GM12891 (cell line): Measurements from ENCODE around the gene SINHCAF.

Experiments used
- POLR2AphosphoS5 ChIP-seq: IDR thresholded peaks from 2 replicates; pipeline ENCODE4 v1.6.1; 2011; ENCODE audit warnings: low read depth, low read length, control low read depth
- TAF1 ChIP-seq: IDR thresholded peaks from 2 replicates; pipeline ENCODE4 v1.6.1; 2011; ENCODE audit warnings: low read depth, low read length, control low read depth

DNA sequence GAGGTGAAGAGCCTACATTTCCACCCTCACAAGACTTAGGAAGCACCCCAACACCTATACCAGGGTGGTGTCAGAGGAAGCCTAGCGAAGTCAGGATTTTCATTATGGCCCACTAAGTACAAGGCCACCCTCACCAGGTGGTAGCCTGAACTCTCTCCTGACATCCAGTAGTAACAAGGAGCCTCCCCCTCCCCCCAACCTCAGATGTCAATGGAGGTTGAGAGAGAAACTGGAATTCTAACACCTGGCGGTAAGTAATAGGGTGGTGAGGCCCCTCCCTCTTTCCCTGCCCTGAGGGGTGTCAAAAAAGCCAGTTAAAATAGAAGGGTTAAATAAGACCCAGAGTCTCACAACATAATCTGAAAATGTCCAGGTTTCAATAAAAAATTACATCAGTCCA, 37.6 kb downstream of the SINHCAF start:
- TF ChIP-seq POLR2AphosphoS5: no peak
- no peak for TF ChIP-seq TAF1
